IMR-90 (cell line): ENCODE measurements around the gene KCTD3. TPM values are rescaled to one million over a fixed set of nuclear protein-coding genes. Genes with fewer than 3 reads are reported as not detected.
A peak's percentile ranks its signal among the peaks of the same experiment; 100 is the strongest.

Source experiments
- ATAC-seq: fragments of 200-7000 bp; cut with Tn5 transposase; 2 replicates; pipeline ENCODE4 v1.9.1; 2020; ENCODE audit warnings: low read depth, mild to moderate bottlenecking, moderate library complexity
- BruUV-seq: library from RNA; stranded (reverse); fragments of 400-500 nt; replicated peaks from 2 replicates; lab custom pipeline; 2021; lab: Mats Ljungman, UMichigan
- CTCF ChIA-PET: fragments of 300-600 bp; formaldehyde crosslinking; extraction: SDS; loops from one replicate; lab custom pipeline; 2021; ENCODE audit warnings: antibody characterized with exemption; lab: Yijun Ruan, JAX
- POLR2A ChIA-PET: fragments of 300-600 bp; sonication (Branson Sonifier 250); formaldehyde crosslinking; loops from one replicate; lab custom pipeline; 2022; ENCODE audit warnings: antibody characterized with exemption; ENCODE audit not compliant: unreplicated experiment; lab: Charles Lee
- DNase-seq: peaks from one replicate; pipeline ENCODE4 v3.0.0; 2013
- H2AFZ ChIP-seq: replicated peaks from 2 replicates; pipeline ENCODE3; 2013; ENCODE audit warnings: low read length, mild to moderate bottlenecking; ENCODE audit not compliant: poor library complexity
- H2AK5ac ChIP-seq: 2 replicates; pipeline ENCODE4 v1.6.1; 2013; ENCODE audit warnings: low read depth, low read length, inconsistent platforms
- H2AK9ac ChIP-seq: replicated peaks from 2 replicates; pipeline ENCODE3; 2013; ENCODE audit warnings: mild to moderate bottlenecking, low read depth, low read length, moderate library complexity; ENCODE audit not compliant: poor library complexity
- H2BK120ac ChIP-seq: 2 replicates; pipeline ENCODE4 v1.6.1; 2013; ENCODE audit warnings: low read depth, low read length, inconsistent platforms
- H2BK15ac ChIP-seq: 3 replicates; pipeline ENCODE4 v1.6.1; 2013; ENCODE audit warnings: low read depth, low read length, inconsistent platforms
- H2BK20ac ChIP-seq: 2 replicates; pipeline ENCODE4 v1.6.1; 2013; ENCODE audit warnings: low read depth, mild to moderate bottlenecking, inconsistent platforms, low read length, moderate library complexity
- H2BK5ac ChIP-seq: 2 replicates; pipeline ENCODE4 v1.6.1; 2013; ENCODE audit warnings: mild to moderate bottlenecking, low read depth, low read length, inconsistent platforms; ENCODE audit not compliant: poor library complexity, severe bottlenecking
- H3K14ac ChIP-seq: replicated peaks from 2 replicates; pipeline ENCODE4 v1.6.1; 2013; ENCODE audit warnings: low read depth, low read length, inconsistent platforms
- H3K18ac ChIP-seq: 2 replicates; pipeline ENCODE4 v1.6.1; 2013; ENCODE audit warnings: low read depth, low read length, control low read depth
- H3K23ac ChIP-seq: 2 replicates; pipeline ENCODE4 v1.6.1; 2013; ENCODE audit warnings: low read depth, low read length, inconsistent platforms
- H3K27ac ChIP-seq: 2 replicates; pipeline ENCODE4 v1.5.1; 2013; ENCODE audit warnings: mild to moderate bottlenecking, control low read depth, low read length; ENCODE audit not compliant: insufficient read depth
- H3K27me3 ChIP-seq: 2 replicates; pipeline ENCODE4 v1.6.1; 2013; ENCODE audit warnings: low read length; ENCODE audit not compliant: control insufficient read depth, insufficient read depth
- H3K36me3 ChIP-seq: 2 replicates; pipeline ENCODE4 v1.6.1; 2013; ENCODE audit warnings: low read length, mixed read lengths; ENCODE audit not compliant: control insufficient read depth, insufficient read depth
- H3K4ac ChIP-seq: 2 replicates; pipeline ENCODE4 v1.6.1; 2013; ENCODE audit warnings: low read depth, low read length, inconsistent platforms
- H3K4me1 ChIP-seq: 2 replicates; pipeline ENCODE4 v1.6.1; 2013; ENCODE audit warnings: low read length, mixed read lengths; ENCODE audit not compliant: control insufficient read depth, insufficient read depth
- H3K4me2 ChIP-seq: 2 replicates; pipeline ENCODE4 v1.6.1; 2013; ENCODE audit warnings: low read depth, mild to moderate bottlenecking, control low read depth, low read length, moderate library complexity
- H3K4me3 ChIP-seq: 2 replicates; pipeline ENCODE4 v1.5.1; 2013; ENCODE audit warnings: low read depth, mild to moderate bottlenecking, control low read depth, low read length, moderate library complexity; ENCODE audit not compliant: insufficient read depth
- H3K56ac ChIP-seq: 2 replicates; pipeline ENCODE4 v1.6.1; 2013; ENCODE audit warnings: low read length, inconsistent platforms; ENCODE audit not compliant: insufficient read depth; ENCODE audit errors: extremely low read depth
- H3K79me1 ChIP-seq, 2 experiments: 2 replicates each; pipeline ENCODE4 v1.6.1; 2013; ENCODE audit warnings: low read length in 2 of 2, inconsistent platforms in 1 of 2, low read depth in 1 of 2
- H3K9ac ChIP-seq: 2 replicates; pipeline ENCODE4 v1.6.1; 2013; ENCODE audit warnings: low read depth, low read length, control low read depth
- H3K9me1 ChIP-seq: 2 replicates; pipeline ENCODE4 v1.6.1; 2013; ENCODE audit warnings: low read length, inconsistent platforms; ENCODE audit not compliant: insufficient read depth
- H3K9me3 ChIP-seq: 2 replicates; pipeline ENCODE4 v1.6.1; 2013; ENCODE audit warnings: low read length; ENCODE audit not compliant: control insufficient read depth, insufficient read depth
- H4K20me1 ChIP-seq: 2 replicates; pipeline ENCODE4 v1.6.1; 2013; ENCODE audit warnings: low read length, inconsistent platforms; ENCODE audit not compliant: insufficient read depth
- H4K5ac ChIP-seq: 2 replicates; pipeline ENCODE4 v1.6.1; 2013; ENCODE audit warnings: mild to moderate bottlenecking, low read depth, low read length, control low read depth
- H4K8ac ChIP-seq, 2 experiments: 2 replicates each; pipeline ENCODE4 v1.6.1; 2013; ENCODE audit warnings: low read depth in 2 of 2, low read length in 2 of 2, control low read depth in 1 of 2, inconsistent platforms in 1 of 2
- H4K91ac ChIP-seq: 2 replicates; pipeline ENCODE4 v1.6.1; 2013; ENCODE audit warnings: low read depth, low read length, inconsistent platforms; ENCODE audit not compliant: insufficient read depth
- CEBPB ChIP-seq: IDR thresholded peaks from 2 replicates; pipeline ENCODE4 v1.6.1; 2012; ENCODE audit warnings: low read depth, low read length, improper control_type of control experiment
- ELK1 ChIP-seq: fragments of 150-350 bp; IDR thresholded peaks from 2 replicates; pipeline ENCODE4 v1.6.1; 2016; ENCODE audit warnings: low read depth, mild to moderate bottlenecking, low read length, moderate library complexity, borderline replicate concordance
- MAFK ChIP-seq: IDR thresholded peaks from 2 replicates; pipeline ENCODE4 v1.6.1; 2012; ENCODE audit warnings: low read depth, low read length, improper control_type of control experiment
- RAD21 ChIP-seq: IDR thresholded peaks from 2 replicates; pipeline ENCODE4 v1.6.1; 2012; ENCODE audit warnings: low read length, improper control_type of control experiment
- RFX5 ChIP-seq: IDR thresholded peaks from 2 replicates; pipeline ENCODE4 v1.8.0; 2012; ENCODE audit warnings: low read depth, mild to moderate bottlenecking, low read length, moderate library complexity
- WGBS, 2 experiments: methylation state at CpG; one replicate each; pipeline versions ENCODE4 v1.1.5 to v1.1.7; 2013; ENCODE audit warnings: missing lambda C conversion rate in 2 of 2; ENCODE audit not compliant: insufficient read length in 1 of 2; ENCODE audit errors: extremely low coverage in 2 of 2; 5-methylcytosine and 5-hydroxymethylcytosine counted together
- dilution Hi-C: fragments of 300-500 bp; cut with HindIII; formaldehyde crosslinking; loops from one replicate; pipeline ENCODE4 v1.14.3; 2018; ENCODE audit warnings: low sequenced_read_pairs; ENCODE audit not compliant: unreplicated experiment
- in situ Hi-C: fragments of 300-500 bp; cut with MboI; formaldehyde crosslinking; loops from 3 replicates; pipeline ENCODE4 v1.14.3; 2019; ENCODE audit warnings: low sequenced_read_pairs, inconsistent platforms, mixed read lengths
- intact Hi-C: fragments of 100-400 bp; cut with micrococcal nuclease; formaldehyde crosslinking; loops from 2 replicates; pipeline ENCODE4 v1.10.0; 2022
- polyA plus RNA-seq, 3 experiments: library from polyadenylated mRNA; depleted of rRNA; stranded (reverse); fragments of >200 nt; gene quantifications; 2 replicates each; pipeline ENCODE4 v1.2.3, GENCODE V29; 2012; ENCODE audit warnings: low replicate concordance in 1 of 3
- total RNA-seq: library from RNA; depleted of rRNA; stranded (reverse); fragments of >200 nt; gene quantifications from 2 replicates; pipeline ENCODE4 v1.2.3, GENCODE V29; 2012

KCTD3 gene
- total and polyA plus RNA-seq, 2 of the 4 experiments (the other 2 are of a cell fraction), result 43.6 to 49.5 TPM

- no peaks in the 10 kb centered on the region for H3K79me1 ChIP-seq
- no peaks in the 10 kb centered on the region for H4K20me1 ChIP-seq
- no CpG with 5 or more reads among the region's 3 CpGs for WGBS, 2 experiments
- no peak overlapping the region for H3K56ac ChIP-seq
- H4K5ac ChIP-seq, result no peak overlapping the region
- no peak overlapping the region for H3K4ac ChIP-seq
- no peak overlapping the region for H3K9ac ChIP-seq
- H3K18ac ChIP-seq, result no peak overlapping the region
- intact Hi-C loops (no loop called here), in situ Hi-C loops (no loop called here), dilution Hi-C loops (no loop called here)
- H4K91ac ChIP-seq, result no peak overlapping the region
- no TSS peak for BruUV-seq
- peak; percentile 68 for ATAC-seq
- peak overlapping the region; percentile 57 for H2AFZ ChIP-seq
- H3K23ac ChIP-seq, result no peak overlapping the region
- peaks cover 4% of the 10 kb centered on the region for H3K9me1 ChIP-seq
- H3K27me3 ChIP-seq, result no peaks in the 10 kb centered on the region
- peaks cover 6% of the 10 kb centered on the region for H3K4me1 ChIP-seq
- CTCF ChIA-PET, result interaction anchor here (0.6 kb wide), 1 partner anchor 453 kb away, joined by 6 read pairs; no protein-coding TSS in a partner anchor
- no peak overlapping the region for H2AK9ac ChIP-seq
- no peak overlapping the region for H2BK5ac ChIP-seq
- no peak overlapping the region for H3K4me3 ChIP-seq
- H2BK15ac ChIP-seq, result no peak overlapping the region
- peak; percentile 74 for DNase-seq
- H3K14ac ChIP-seq, result no peak overlapping the region
- no peak overlapping the region; the same call in 1 of the 2 replicates for H2AK5ac ChIP-seq
- no peaks in the 10 kb centered on the region for H3K36me3 ChIP-seq
- 0 out of 2 replicates have a peak overlapping the region, but pooled peaks have one; percentile 6 for H2BK120ac ChIP-seq
- no peaks in the 10 kb centered on the region for H3K9me3 ChIP-seq
- no peak overlapping the region for H3K27ac ChIP-seq
- POLR2A ChIA-PET, result no interaction called here
- H3K4me2 ChIP-seq, result peak overlapping the region; percentile 9
- no peak for TF ChIP-seq RAD21
- TF ChIP-seq MAFK, result no peak
- TF ChIP-seq CEBPB, result no peak
- TF ChIP-seq RFX5, result no peak
- no peak for TF ChIP-seq ELK1
- H2BK20ac ChIP-seq, result no peak overlapping the region
- H4K8ac ChIP-seq, result no peak overlapping the region
These were observed 64.4 kb downstream of the KCTD3 start for GRCh38 chr1:215631489-215631888.
